Activated T-cell treated with anti-CD3 and anti-CD28 coated beads for 48 hours (primary cell): ENCODE results near the gene TRMT44.
"Not testable (repeated sequence)": the region's sequence is repeated elsewhere in the genome, so short reads cannot be mapped to it uniquely, and the experiment has no call there.

Experiments used
- DNase-seq: peaks from one replicate; pipeline ENCODE4 v3.0.0-alpha.2; 2020; ENCODE audit warnings: low read depth

The TRMT44 gene

DNA sequence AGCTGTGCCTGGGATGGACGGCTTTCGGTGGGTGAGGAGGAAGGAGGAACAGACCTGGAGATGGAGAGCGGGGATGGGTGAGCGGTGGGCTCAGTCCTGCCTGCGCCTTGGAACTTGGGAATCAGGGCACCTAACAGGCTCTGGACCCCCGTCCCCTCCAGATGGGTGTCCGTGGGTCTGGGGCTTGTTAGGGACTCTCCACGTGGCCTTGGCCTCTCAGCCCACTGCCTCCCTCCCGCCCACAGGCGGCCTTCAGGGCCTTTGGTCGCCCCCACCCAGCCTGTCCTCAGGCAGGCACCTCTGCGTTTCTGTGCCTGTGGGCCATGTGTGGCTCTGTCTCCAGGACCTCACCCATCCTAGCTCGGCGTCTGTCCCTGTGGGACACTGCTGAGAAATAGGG is 29.0 kb downstream of the TRMT44 start:
- DNase-seq, result no peak

DNA sequence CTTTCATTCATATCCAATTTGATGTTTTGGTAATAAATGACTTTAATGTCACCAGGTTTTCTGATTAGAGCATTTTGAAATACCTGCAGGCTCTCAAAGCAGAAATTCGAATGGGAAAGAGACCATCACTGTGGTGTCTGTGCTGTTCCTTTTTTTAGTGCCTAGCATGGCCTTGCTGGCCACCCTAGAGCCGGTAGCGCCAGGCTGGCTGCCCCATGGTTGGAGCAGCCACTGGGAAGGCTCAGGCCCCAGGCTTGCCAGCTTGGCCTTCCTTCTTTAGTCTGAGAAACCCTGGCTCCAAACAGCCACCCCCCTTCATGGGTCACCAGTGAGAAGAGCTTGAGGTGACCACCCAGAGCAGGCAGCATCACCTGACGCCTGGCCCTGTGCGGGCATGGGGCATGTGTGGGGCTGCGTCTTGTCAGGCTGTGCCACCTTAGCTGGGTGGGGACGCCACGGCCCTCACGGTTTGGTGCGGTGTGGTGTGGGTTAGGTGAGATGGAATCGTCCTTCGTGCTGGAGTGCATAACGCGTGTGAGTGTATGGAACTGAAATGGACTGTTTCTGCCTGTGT is 30.0 kb downstream of the TRMT44 start:
- DNase-seq, result no peak

DNA sequence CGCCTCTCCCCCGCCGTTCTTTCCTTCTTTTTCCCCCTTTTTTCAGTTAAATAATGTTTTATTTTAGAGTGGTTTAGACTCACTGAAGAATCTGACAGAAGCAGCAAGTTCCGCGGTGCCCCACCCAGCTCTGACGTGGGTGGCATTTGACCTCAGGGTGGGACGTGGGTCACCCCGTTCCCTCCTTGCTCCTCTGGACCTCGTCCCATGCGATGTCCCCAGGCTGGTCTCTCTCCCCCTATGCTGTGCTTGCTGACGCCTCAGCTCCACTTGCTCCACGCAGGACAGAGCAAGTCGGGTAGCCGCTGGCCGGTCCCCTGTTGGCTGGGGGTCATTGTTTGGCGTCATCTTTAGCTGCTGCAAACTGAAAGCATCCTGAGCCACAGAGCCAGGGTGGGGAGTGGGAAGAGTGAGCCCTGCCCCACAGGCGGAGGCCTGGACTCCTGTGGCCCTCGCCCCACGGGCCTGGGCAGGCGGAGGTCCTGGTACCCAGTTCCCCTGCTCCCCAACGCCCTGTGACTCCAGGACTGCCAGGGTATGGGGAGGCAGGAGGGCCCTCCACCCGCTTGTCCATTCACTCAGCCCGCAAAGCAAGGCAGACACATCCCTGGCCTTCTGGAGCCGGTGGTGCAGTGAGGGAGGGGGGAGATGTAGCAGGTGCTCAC is 30.8 kb downstream of the TRMT44 start:
- no peak for DNase-seq

- no peak for DNase-seq
Measured at GRCh38 chr4:8472158-8472688, 31.6 kb downstream of the TRMT44 start.

- no peak for DNase-seq
Measured at GRCh38 chr4:8472689-8473197, 32.2 kb downstream of the TRMT44 start.

DNA sequence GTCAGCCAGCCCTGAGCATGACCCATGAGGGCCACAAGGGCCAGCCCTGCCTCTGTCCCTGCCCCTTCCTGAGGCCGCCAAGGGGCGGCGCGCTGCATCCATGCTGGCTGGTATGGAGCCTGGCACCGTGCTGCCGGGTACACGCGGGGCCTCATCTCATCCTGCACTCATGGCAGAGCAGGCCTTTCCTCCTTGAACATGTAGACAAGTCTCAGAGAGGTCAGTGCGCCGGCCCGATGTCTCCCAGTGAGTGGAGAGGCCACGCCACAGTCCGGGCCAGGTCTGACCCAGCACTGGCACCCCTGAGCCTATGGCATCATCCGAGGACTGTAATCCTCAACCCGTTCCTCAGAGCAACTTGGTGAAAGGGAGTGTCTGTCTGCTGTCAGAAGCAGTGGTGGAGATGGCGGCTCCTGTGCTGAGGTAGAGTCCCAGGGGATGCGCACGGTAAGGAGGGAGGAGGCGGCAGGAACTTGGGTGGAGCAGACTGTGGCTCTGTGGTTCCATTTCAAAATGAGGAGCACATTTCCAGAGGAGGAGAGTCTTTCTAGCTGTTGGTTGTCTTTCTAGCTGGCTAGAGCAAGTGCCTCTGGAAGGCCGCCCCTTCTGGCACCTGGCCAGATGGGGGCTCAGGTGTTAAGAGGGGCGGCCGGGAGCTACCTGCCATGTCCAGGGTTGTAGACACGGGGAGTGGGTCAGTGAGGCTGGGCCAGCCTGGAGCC is 32.8 kb downstream of the TRMT44 start:
- DNase-seq, result no peak

GRCh38 chr4:8473920-8474590 is 33.5 kb downstream of the TRMT44 start:
- DNase-seq, result no peak

GRCh38 chr4:8474856-8475255 is 34.3 kb downstream of the TRMT44 start:
- DNase-seq, result no peak

DNA sequence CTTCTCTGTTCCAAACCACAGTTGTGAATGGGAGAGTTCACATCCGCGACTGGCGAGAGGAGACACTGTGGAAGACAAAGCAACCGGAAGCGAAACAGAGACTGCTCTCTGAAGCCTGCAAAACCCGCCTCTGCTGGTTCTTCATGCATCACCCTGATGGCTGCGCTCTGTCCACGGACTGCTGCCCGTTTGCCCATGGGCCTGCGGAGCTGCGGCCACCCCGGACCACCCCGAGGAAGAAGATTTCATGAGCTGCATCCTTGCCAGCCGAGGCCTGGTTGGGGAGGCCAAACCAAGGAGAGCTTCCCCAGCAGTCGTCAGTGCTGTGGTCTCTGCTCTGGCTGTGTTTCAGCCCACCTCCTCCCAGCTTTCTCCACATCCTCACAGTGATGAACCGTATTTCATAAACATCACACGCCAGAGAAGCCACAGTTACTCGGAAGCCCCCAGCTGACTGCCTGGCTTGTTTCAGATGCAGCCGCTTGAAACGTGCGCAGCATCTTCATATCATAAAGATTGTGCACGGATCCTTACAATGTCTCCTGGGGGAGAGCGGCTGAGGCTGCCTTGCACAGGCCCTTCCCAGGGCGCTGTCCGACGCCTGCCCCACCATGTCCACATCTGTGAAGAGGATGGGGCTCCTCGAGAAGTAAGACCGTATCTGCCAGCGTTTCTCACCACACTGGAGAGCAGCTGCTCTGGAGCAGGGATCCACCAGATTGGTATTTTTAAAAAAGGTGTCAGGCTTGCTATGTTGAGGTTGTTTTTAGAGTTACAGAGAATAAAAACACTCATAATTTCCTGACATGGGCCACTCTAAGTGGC is 35.4 kb downstream of the TRMT44 start:
- DNase-seq, result no peak

DNA sequence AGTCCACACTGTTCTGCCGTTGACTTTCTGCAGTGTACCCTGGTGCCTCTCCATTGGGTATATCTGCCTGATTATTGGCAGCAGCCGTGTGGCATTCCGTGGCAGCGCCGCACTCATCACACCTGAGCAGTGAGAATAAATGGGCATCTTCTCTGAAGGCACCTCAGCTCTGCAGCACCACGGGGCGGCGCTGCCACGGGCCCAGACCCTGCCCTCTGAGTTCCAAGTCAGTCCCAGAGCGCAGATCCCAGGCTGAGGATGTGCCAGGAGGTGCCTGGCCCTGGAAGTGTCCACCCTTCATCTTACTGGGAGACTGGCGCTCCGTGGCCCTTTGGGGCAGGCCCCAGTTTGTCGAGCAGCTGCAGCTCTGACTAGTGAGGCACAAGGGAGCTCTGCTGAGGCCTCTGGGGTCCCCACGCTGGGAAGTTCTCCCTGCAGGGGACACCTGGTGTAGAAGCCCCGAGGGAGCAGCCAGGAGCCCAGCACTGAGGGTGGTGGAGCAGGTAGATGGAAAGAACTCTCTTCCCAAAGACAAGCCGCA is 36.6 kb downstream of the TRMT44 start:
- DNase-seq, result no peak

DNA sequence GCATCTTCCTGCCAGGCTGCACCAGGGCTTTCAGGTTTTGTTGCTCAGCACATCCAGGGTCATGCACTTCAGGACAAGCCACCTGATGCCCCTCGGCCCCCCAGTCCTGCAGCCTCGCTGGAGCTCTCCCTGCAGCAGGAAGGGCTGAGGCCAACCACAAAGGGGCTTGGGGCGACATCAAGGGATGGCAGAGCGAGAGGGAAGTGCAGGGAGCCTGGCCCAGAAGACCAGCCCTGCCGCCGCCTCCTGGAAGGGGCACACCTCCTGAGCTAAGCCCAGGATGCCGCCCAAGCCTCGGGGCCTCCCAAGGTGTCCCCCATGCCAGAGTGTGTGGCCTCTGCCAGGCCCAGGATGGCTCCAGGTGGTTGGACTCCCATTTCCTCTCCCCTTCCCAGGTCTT is 37.1 kb downstream of the TRMT44 start:
- DNase-seq, result no peak

- no peak for DNase-seq
Measured at GRCh38 chr4:8478371-8478770, 37.8 kb downstream of the TRMT44 start.

- no peak for DNase-seq
Measured at GRCh38 chr4:8478801-8479744, 38.5 kb downstream of the TRMT44 start.

- no peak for DNase-seq
Measured at GRCh38 chr4:8480221-8480620, 39.6 kb downstream of the TRMT44 start.

- not testable (repeated sequence) for DNase-seq
Measured at GRCh38 chr4:8486643-8487042, 46.1 kb downstream of the TRMT44 start.

GRCh38 chr4:8488791-8489369 is 48.3 kb downstream of the TRMT44 start:
- no peak for DNase-seq

DNA sequence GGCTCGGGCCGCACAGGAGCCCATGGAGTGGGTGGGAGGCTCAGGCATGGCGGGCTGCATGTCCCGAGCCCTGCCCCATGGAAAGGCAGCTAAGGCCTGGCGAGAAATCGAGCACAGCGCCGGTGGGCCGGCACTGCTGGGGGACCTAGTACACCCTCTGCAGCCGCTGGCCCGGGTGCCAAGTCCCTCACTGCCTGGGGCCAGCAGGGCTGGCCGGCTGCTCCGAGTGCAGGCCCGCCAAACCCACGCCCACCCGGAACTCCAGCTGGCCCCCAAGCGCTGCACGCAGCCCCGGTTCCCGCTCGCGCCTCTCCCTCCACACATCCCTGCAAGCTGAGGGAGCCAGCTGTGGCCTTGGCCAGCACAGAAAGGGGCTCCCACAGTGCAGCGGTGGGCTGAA is 50.9 kb downstream of the TRMT44 start:
- not testable (repeated sequence) for DNase-seq

DNA sequence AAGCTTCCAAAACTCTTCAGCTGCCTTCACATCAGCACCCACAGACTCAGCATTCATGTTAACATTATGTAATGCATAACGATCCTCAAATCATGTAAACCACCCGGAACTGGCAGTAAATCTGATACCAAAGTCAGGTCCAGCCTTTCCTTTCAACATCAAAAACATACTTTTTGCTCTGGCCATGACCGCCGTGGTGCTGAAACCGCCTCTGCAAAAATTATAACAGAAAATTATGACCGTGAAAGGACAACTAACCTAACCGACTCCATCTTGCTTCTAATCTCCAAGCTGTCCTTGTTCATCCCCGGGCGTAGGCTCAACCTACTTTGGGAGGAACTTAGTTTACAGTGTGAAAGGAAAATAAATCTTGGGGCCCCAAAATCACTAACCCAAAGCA is 51.6 kb downstream of the TRMT44 start:
- DNase-seq, result no peak

- no peak for DNase-seq
Measured at GRCh38 chr4:8493484-8493883, 52.9 kb downstream of the TRMT44 start.

DNA sequence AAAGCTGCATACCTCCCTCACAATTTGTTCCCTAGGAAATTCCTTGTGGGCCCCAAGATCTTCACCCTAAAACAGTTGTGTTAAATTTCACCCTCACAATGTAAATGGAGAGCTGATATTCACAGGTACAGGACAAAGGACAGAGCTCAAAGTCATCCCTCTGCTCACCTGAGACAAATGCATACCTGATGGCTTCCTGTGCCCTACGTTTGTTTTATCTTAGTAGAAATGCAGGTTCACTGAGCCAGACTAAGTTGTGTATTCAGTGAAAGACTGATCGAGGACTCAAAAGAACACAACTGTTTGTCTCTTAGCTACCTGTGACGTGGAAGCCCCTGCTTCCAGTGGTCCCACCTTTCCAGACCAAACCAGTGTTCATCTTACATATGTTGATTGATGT is 53.6 kb downstream of the TRMT44 start:
- no peak for DNase-seq
